Activated CD4-positive, alpha-beta T cell treated with anti-CD3 and anti-CD28 coated beads, Interleukin-2, amount 10 ng/mL, durations not matched to agents 7 days and 5 days (primary cell): ENCODE results near the gene FMN1. TPM values are rescaled to one million over a fixed set of nuclear protein-coding genes. Genes with fewer than 3 reads are reported as not detected.

Experiments used
- CTCF ChIA-PET: fragments of 350-600 bp; sonication (Branson Sonifier 250); formaldehyde crosslinking; loops from one replicate; lab custom pipeline; 2021; ENCODE audit warnings: antibody characterized with exemption; lab: Charles Lee
- POLR2A ChIA-PET: fragments of 350-600 bp; sonication (Branson Sonifier 250); formaldehyde crosslinking; loops from one replicate; lab custom pipeline; 2021; ENCODE audit warnings: antibody characterized with exemption; lab: Charles Lee
- DNase-seq: peaks from one replicate; pipeline ENCODE4 v3.0.0-alpha.2; 2020
- H3K27ac Mint-ChIP-seq: one replicate; pipeline ENCODE4 v1.8.0; 2021; ENCODE audit warnings: mild to moderate bottlenecking, moderate library complexity, mixed read lengths
- H3K27me3 Mint-ChIP-seq: one replicate; pipeline ENCODE4 v1.8.0; 2021; ENCODE audit warnings: mixed read lengths
- H3K36me3 Mint-ChIP-seq: one replicate; pipeline ENCODE4 v1.8.0; 2021; ENCODE audit warnings: low read depth, mixed read lengths
- H3K4me1 Mint-ChIP-seq: one replicate; pipeline ENCODE4 v1.8.0; 2021; ENCODE audit warnings: mixed read lengths
- H3K4me3 Mint-ChIP-seq: one replicate; pipeline ENCODE4 v1.8.0; 2021; ENCODE audit warnings: mild to moderate bottlenecking, moderate library complexity, mixed read lengths
- H3K9me3 Mint-ChIP-seq: one replicate; pipeline ENCODE4 v1.8.0; 2021; ENCODE audit warnings: mixed read lengths
- total RNA-seq, 2 experiments: library from RNA; stranded (reverse); gene quantifications; one replicate each; pipeline ENCODE4 v1.2.3, GENCODE V29; 2021

Gene FMN1
- total RNA-seq, 2 experiments from 2014 or later = 0.04 to 0.12 TPM

- no peak for DNase-seq
- peaks cover 4% of the 10 kb centered on the region for H3K27me3 Mint-ChIP-seq
- POLR2A ChIA-PET = no interaction called here
- H3K4me1 Mint-ChIP-seq = peaks cover 12% of the 10 kb centered on the region
- CTCF ChIA-PET = no interaction called here
- no peak overlapping the region for H3K27ac Mint-ChIP-seq
- H3K4me3 Mint-ChIP-seq = no peak overlapping the region
- H3K36me3 Mint-ChIP-seq = no peaks in the 10 kb centered on the region
- no peaks in the 10 kb centered on the region for H3K9me3 Mint-ChIP-seq
Measured at GRCh38 chr15:33160581-33161165, 33.8 kb downstream of the FMN1 start.

GRCh38 chr15:33159726-33160453, 34.6 kb downstream of the FMN1 start:
- no peak overlapping the region for H3K4me3 Mint-ChIP-seq
- no peaks in the 10 kb centered on the region for H3K36me3 Mint-ChIP-seq
- H3K27me3 Mint-ChIP-seq = peaks cover 4% of the 10 kb centered on the region
- H3K27ac Mint-ChIP-seq = no peak overlapping the region
- H3K9me3 Mint-ChIP-seq = no peaks in the 10 kb centered on the region
- ChIA-PET POLR2A (no interaction called here), CTCF (no interaction called here)
- peaks cover 12% of the 10 kb centered on the region for H3K4me1 Mint-ChIP-seq
- DNase-seq = no peak

GRCh38 chr15:33158366-33158765, 36.1 kb downstream of the FMN1 start:
- ChIA-PET CTCF (interaction anchor here (0.6 kb wide), 3 partner anchors 23 to 194 kb away, joined by 3 to 9 read pairs (median 3); no protein-coding TSS in a partner anchor), POLR2A (no interaction called here)
- no peak overlapping the region for H3K27ac Mint-ChIP-seq
- peaks cover 12% of the 10 kb centered on the region for H3K4me1 Mint-ChIP-seq
- H3K36me3 Mint-ChIP-seq = no peaks in the 10 kb centered on the region
- no peak for DNase-seq
- H3K9me3 Mint-ChIP-seq = no peaks in the 10 kb centered on the region
- no peak overlapping the region for H3K4me3 Mint-ChIP-seq
- peaks cover 4% of the 10 kb centered on the region for H3K27me3 Mint-ChIP-seq

- DNase-seq = no peak
- H3K27me3 Mint-ChIP-seq = peaks cover 3% of the 10 kb centered on the region
- no peaks in the 10 kb centered on the region for H3K9me3 Mint-ChIP-seq
- no peaks in the 10 kb centered on the region for H3K36me3 Mint-ChIP-seq
- POLR2A ChIA-PET = no interaction called here
- CTCF ChIA-PET = interaction anchor here (0.6 kb wide), 3 partner anchors 23 to 194 kb away, joined by 3 to 9 read pairs (median 3); no protein-coding TSS in a partner anchor
- peaks cover 12% of the 10 kb centered on the region for H3K4me1 Mint-ChIP-seq
- H3K4me3 Mint-ChIP-seq = no peak overlapping the region
- no peak overlapping the region for H3K27ac Mint-ChIP-seq
Measured at GRCh38 chr15:33157371-33158037, 37.0 kb downstream of the FMN1 start.

GRCh38 chr15:33155691-33156420, 38.7 kb downstream of the FMN1 start:
- H3K27me3 Mint-ChIP-seq = peaks cover 2% of the 10 kb centered on the region
- no peaks in the 10 kb centered on the region for H3K36me3 Mint-ChIP-seq
- no peak overlapping the region for H3K4me3 Mint-ChIP-seq
- no peak for DNase-seq
- CTCF ChIA-PET = no interaction called here
- no peaks in the 10 kb centered on the region for H3K9me3 Mint-ChIP-seq
- H3K4me1 Mint-ChIP-seq = peaks cover 11% of the 10 kb centered on the region
- H3K27ac Mint-ChIP-seq = no peak overlapping the region
- POLR2A ChIA-PET = no interaction called here

GRCh38 chr15:33154351-33155166, 40.0 kb downstream of the FMN1 start:
- DNase-seq = no peak
- peaks cover 3% of the 10 kb centered on the region for H3K27me3 Mint-ChIP-seq
- ChIA-PET POLR2A (no interaction called here), CTCF (interaction anchor here (1.0 kb wide), 1 partner anchor 23 kb away, joined by 3 read pairs; no protein-coding TSS in a partner anchor)
- H3K4me3 Mint-ChIP-seq = no peak overlapping the region
- H3K27ac Mint-ChIP-seq = no peak overlapping the region
- H3K4me1 Mint-ChIP-seq = peaks cover 4% of the 10 kb centered on the region
- H3K36me3 Mint-ChIP-seq = no peaks in the 10 kb centered on the region
- no peaks in the 10 kb centered on the region for H3K9me3 Mint-ChIP-seq

GRCh38 chr15:33153548-33153947, 41.0 kb downstream of the FMN1 start:
- POLR2A ChIA-PET = no interaction called here
- no peaks in the 10 kb centered on the region for H3K9me3 Mint-ChIP-seq
- no peak for DNase-seq
- H3K27me3 Mint-ChIP-seq = peaks cover 1% of the 10 kb centered on the region
- peaks cover 4% of the 10 kb centered on the region for H3K4me1 Mint-ChIP-seq
- CTCF ChIA-PET = interaction anchor here (1.0 kb wide), 1 partner anchor 22 kb away, joined by 3 read pairs; no protein-coding TSS in a partner anchor
- H3K27ac Mint-ChIP-seq = no peak overlapping the region
- H3K36me3 Mint-ChIP-seq = no peaks in the 10 kb centered on the region
- H3K4me3 Mint-ChIP-seq = no peak overlapping the region

GRCh38 chr15:33152502-33153109, 41.9 kb downstream of the FMN1 start:
- no peaks in the 10 kb centered on the region for H3K9me3 Mint-ChIP-seq
- ChIA-PET CTCF (no interaction called here), POLR2A (no interaction called here)
- H3K27me3 Mint-ChIP-seq = peaks cover 1% of the 10 kb centered on the region
- no peak for DNase-seq
- H3K36me3 Mint-ChIP-seq = no peaks in the 10 kb centered on the region
- H3K4me1 Mint-ChIP-seq = peaks cover 11% of the 10 kb centered on the region
- no peak overlapping the region for H3K4me3 Mint-ChIP-seq
- no peak overlapping the region for H3K27ac Mint-ChIP-seq

GRCh38 chr15:33150971-33151370, 43.5 kb downstream of the FMN1 start:
- H3K27ac Mint-ChIP-seq = peak overlapping the region; percentile 38
- H3K4me1 Mint-ChIP-seq = peaks cover 18% of the 10 kb centered on the region
- DNase-seq = no peak
- H3K4me3 Mint-ChIP-seq = no peak overlapping the region
- ChIA-PET POLR2A (interaction anchor here (0.6 kb wide), 1 partner anchor 73 kb away, joined by 4 read pairs; no protein-coding TSS in a partner anchor), CTCF (interaction anchor here (0.8 kb wide), 1 partner anchor 417 kb away, joined by 3 read pairs; no protein-coding TSS in a partner anchor)
- no peaks in the 10 kb centered on the region for H3K9me3 Mint-ChIP-seq
- H3K36me3 Mint-ChIP-seq = no peaks in the 10 kb centered on the region
- peaks cover 1% of the 10 kb centered on the region for H3K27me3 Mint-ChIP-seq

- Mint-ChIP-seq H3K27ac (no peak overlapping the region), H3K4me1 (peaks cover 19% of the 10 kb centered on the region), H3K27me3 (peaks cover 1% of the 10 kb centered on the region), H3K36me3 (no peaks in the 10 kb centered on the region), H3K9me3 (no peaks in the 10 kb centered on the region), H3K4me3 (no peak overlapping the region)
- POLR2A ChIA-PET = interaction anchor here (0.6 kb wide), 1 partner anchor 73 kb away, joined by 4 read pairs; no protein-coding TSS in a partner anchor
- CTCF ChIA-PET = interaction anchor here (0.6 to 0.8 kb wide), 2 partner anchors 417 to 614 kb away, joined by 3 read pairs; no protein-coding TSS in a partner anchor
- DNase-seq = no peak
Measured at GRCh38 chr15:33150431-33150941, 44.0 kb downstream of the FMN1 start.

GRCh38 chr15:33149919-33150318, 44.6 kb downstream of the FMN1 start:
- Mint-ChIP-seq H3K27ac (no peak overlapping the region), H3K9me3 (no peaks in the 10 kb centered on the region), H3K27me3 (peaks cover 1% of the 10 kb centered on the region), H3K36me3 (no peaks in the 10 kb centered on the region), H3K4me3 (no peak overlapping the region), H3K4me1 (peaks cover 19% of the 10 kb centered on the region)
- ChIA-PET CTCF (interaction anchor here (0.6 to 0.8 kb wide), 2 partner anchors 418 to 615 kb away, joined by 3 read pairs; no protein-coding TSS in a partner anchor), POLR2A (no interaction called here)
- DNase-seq = no peak
